NCI-H2227 (cell line): ENCODE results near the gene POLR1B.
"Not testable (repeated sequence)": the region's sequence is repeated elsewhere in the genome, so short reads cannot be mapped to it uniquely, and the experiment has no call there.

Source experiments
- DNase-seq: peaks from one replicate; lab custom pipeline; 2025; ENCODE audit not compliant: unreplicated experiment; lab: John Stamatoyannopoulos, UW

The POLR1B gene

GRCh38 chr2:112542123-112542983, at the start of gene POLR1B:
TSS of gene POLR1B (plus strand) at chr2:112542465. CDS start at chr2:112542495, 30 bp downstream.
- peak; percentile 91 for DNase-seq

- DNase-seq: no peak
These were observed 49.2 kb upstream of the POLR1B start for GRCh38 chr2:112493048-112493447.

GRCh38 chr2:112493858-112494648, 48.2 kb upstream of the POLR1B start:
- DNase-seq: no peak

GRCh38 chr2:112494828-112495227, 47.4 kb upstream of the POLR1B start:
- no peak for DNase-seq

- DNase-seq: not testable (repeated sequence)
These were observed 46.4 kb upstream of the POLR1B start for GRCh38 chr2:112495878-112496277.

- peak; percentile 18 for DNase-seq
These were observed 41.3 kb upstream of the POLR1B start for GRCh38 chr2:112500850-112501484.

- not testable (repeated sequence) for DNase-seq
These were observed 32.8 kb upstream of the POLR1B start for GRCh38 chr2:112509239-112509998.

- no peak for DNase-seq
These were observed 25.5 kb upstream of the POLR1B start for GRCh38 chr2:112516801-112517200.

- no peak for DNase-seq
These were observed 23.5 kb upstream of the POLR1B start for GRCh38 chr2:112518807-112519206.

GRCh38 chr2:112519506-112519905, 22.8 kb upstream of the POLR1B start:
- DNase-seq: no peak

GRCh38 chr2:112520234-112520783, 22.0 kb upstream of the POLR1B start:
- DNase-seq: no peak

- DNase-seq: no peak
These were observed 18.9 kb upstream of the POLR1B start for GRCh38 chr2:112523291-112523777.

GRCh38 chr2:112524276-112524675, 18.0 kb upstream of the POLR1B start:
- not testable (repeated sequence) for DNase-seq

- no peak for DNase-seq
These were observed 13.7 kb upstream of the POLR1B start for GRCh38 chr2:112528541-112528940.

- no peak for DNase-seq
These were observed 12.5 kb upstream of the POLR1B start for GRCh38 chr2:112529757-112530156.

GRCh38 chr2:112530728-112531127, 11.5 kb upstream of the POLR1B start:
- no peak for DNase-seq

- no peak for DNase-seq
These were observed 7.4 kb upstream of the POLR1B start for GRCh38 chr2:112534826-112535225.

- not testable (repeated sequence) for DNase-seq
These were observed 5.6 kb upstream of the POLR1B start for GRCh38 chr2:112536665-112537064.

- DNase-seq: no peak
These were observed 3.0 kb upstream of the POLR1B start for GRCh38 chr2:112539306-112539705.

- no peak for DNase-seq
These were observed 1.4 kb upstream of the POLR1B start for GRCh38 chr2:112540906-112541305.
